Neural cell (in vitro differentiated cells): ENCODE results near the gene SURF6.

Source experiments
- CTCF ChIP-seq: fragments of 450-650 bp; IDR thresholded peaks from 2 replicates; pipeline ENCODE4 v1.5.1; 2014; ENCODE audit warnings: antibody characterized with exemption, mild to moderate bottlenecking, moderate library complexity; ENCODE audit not compliant: poor library complexity, severe bottlenecking
- EP300 ChIP-seq: fragments of 450-650 bp; conservative IDR thresholded peaks from 2 replicates; pipeline ENCODE4 v1.6.1; 2014; ENCODE audit warnings: antibody characterized with exemption, mild to moderate bottlenecking, moderate library complexity; ENCODE audit not compliant: poor library complexity, severe bottlenecking
- POLR2AphosphoS5 ChIP-seq: IDR thresholded peaks from 2 replicates; pipeline ENCODE4 v1.6.1; 2012
- TAF1 ChIP-seq: IDR thresholded peaks from 2 replicates; pipeline ENCODE4 v1.6.1; 2012; ENCODE audit warnings: low read depth

- TF ChIP-seq CTCF, result no peak
- no peak for TF ChIP-seq POLR2AphosphoS5
- no peak for TF ChIP-seq EP300
- TF ChIP-seq TAF1, result no peak
These were observed 4.2 kb downstream of the SURF6 start for GRCh38 chr9:133331641-133332380.
